Measurements from ENCODE around the gene MED9.

- TF ChIP-seq CTCF (IDR thresholded peaks at IDR 0.05) (no peak), ZFX (IDR thresholded peaks at IDR 0.05; ENCODE audit: borderline replicate concordance) (no peak)
These were observed 61.9 kb downstream of the MED9 start for GRCh38 chr17:17538417-17539391.
